Stimulated activated CD4-positive, alpha-beta T cell treated with anti-CD3 and anti-CD28 coated beads, Interleukin-4, amount 100 ng/mL, for 4 hours (primary cell): ENCODE results near the gene PTPRU.
"Not testable (repeated sequence)": the region's sequence is repeated elsewhere in the genome, so short reads cannot be mapped to it uniquely, and the experiment has no call there.

ENCODE experiments used
- DNase-seq, 2 experiments: peaks; one replicate each; pipeline ENCODE4 v3.0.0-alpha.2; 2020

Gene PTPRU

DNA sequence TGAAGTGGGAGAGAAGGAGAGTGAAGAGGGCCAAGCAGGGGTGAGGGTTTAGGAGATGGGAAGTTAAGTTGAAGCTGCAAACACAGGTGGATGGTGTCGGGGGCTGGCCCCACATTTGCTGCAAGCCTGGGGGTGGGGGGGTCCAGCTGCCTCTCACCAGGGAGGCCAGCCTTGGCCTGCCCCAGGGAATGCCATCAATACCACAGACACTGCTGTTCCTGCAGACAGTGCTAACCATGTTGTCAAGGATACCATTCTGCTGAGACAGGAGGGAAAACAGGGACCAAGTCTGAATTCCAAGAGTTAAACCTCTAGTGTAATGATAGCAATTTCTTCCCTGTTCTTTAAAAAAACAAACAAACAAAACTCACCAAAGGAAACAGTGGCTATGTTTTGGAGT, 13.6 kb upstream of the PTPRU start:
- DNase-seq = no peak

DNA sequence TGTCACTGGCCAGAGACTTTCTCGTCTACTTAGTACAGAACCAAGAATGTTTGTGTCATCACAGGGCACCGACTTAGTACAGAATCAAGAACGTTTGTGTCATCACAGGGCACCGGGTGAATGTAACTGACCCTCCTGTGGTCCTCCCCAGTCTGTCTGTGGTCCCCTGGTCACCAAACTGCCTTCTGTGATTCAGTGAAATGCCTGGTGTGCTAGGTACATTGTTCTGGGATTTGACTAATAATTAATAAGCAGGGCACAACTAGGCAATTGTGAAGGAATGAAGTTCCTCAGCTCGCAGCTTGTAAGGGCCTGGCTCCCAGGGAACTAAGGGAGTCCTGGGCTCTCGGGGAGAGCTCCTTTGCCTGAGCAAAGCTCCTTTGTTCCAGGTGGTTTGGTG, 12.8 kb upstream of the PTPRU start:
- no peak for DNase-seq

DNA sequence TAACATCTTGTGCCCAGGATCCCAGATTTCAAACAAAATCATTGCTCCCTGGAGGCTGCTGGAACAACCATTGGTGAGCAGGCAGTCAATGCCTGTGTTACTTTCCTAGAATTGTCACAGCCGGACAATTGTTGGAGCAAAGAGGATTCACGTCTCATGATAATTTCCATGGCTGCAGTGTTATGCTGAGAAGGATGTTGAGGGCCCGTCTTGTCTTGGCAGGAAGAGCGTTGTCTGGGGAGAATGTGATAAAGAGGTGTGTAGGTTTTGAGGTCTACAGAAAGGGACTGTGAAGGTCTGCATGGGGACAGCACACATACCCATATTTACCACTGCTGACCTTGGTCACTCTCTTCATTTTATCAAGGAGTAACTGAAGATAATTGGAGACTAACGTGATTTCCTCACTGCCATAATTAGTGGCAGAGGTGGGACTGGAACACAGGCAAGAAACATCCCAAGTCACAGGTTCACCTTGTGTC, 11.9 kb upstream of the PTPRU start:
- no peak for DNase-seq

DNA sequence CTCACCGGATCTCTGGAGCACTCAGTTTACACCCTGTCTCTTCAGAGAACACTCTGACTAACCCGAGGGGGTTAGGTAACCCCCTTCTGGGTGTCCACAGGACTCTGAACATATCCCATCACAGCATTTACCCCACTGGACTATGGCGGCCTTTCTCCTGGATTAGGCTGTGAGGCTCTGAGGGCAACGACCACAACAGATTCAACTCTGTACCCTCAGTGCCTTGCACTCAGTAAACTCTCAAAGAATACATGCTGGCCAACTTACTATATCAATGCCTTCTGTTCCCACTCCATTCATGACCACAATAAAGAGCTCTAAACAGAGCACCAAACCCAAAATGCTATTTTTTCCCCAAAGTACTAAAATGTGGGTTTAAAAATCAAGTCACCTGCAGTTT, 11.0 kb upstream of the PTPRU start:
- no peak for DNase-seq

DNA sequence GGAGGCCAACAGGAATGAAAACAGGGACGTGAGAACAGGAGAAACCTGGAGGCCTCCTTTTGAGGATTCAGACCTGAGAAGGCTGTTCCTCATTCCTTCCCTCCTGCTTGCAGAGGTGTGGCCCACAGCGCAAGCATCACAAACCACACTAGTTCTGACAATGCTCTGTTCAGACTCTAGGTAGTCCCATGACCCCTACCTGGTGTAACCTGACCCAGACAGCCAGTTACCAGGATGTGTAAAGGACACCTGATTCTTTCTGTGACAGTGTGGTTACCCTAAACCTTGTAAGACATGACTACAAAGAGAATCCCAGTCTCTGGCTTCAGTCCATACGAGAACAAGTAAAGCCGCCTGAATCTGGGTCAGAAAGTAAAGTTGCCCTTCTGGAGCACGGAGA, 8.8 kb upstream of the PTPRU start:
- no peak for DNase-seq

DNA sequence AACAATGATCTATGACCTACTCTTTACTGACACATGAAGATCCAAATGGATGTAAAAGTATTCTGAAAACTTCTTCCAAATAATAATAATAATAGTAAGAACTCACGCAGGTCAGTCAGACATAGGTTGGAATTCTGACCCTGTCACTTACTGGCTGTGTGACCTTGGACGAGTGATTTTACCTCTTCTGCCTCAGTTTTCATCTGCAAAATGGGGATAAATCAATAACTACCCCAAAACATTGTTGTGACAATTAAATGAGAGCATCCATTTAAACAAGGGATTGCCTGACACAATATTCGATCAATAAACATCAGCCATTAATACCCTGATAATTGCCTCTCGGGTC, 6.1 kb upstream of the PTPRU start:
- DNase-seq = no peak

GRCh38 chr1:29230553-29231378, 5.6 kb upstream of the PTPRU start, which contains the start of gene MECR:
Gene MECR, minus strand, starts transcription at chr1:29230934. Its CDS starts 28 bp downstream, at chr1:29230906.
- DNase-seq = peak; percentile 92 to 95

GRCh38 chr1:29232387-29232786, 3.9 kb upstream of the PTPRU start:
- no peak for DNase-seq

- no peak for DNase-seq
Measured at GRCh38 chr1:29233693-29234092, 2.6 kb upstream of the PTPRU start.

DNA sequence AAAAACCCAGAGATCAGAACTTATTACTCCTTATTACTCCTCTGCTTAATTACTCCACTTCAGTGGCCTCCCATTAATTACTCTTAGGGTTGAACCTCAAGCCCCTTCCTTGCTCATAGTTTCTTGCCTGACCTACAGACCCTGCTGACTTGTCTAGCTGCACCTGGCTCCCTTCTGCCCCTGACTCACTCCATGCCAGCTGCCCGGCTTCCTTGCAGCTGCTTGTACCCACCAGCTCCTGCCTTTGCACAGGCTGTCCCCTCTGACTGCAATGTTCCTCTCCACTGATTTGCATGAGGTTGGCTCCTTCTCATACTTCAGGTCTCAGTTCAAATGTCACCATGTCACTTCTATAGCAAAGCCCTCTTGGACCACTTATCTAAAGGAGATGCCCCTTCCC, 1.9 kb upstream of the PTPRU start:
- DNase-seq = no peak

DNA sequence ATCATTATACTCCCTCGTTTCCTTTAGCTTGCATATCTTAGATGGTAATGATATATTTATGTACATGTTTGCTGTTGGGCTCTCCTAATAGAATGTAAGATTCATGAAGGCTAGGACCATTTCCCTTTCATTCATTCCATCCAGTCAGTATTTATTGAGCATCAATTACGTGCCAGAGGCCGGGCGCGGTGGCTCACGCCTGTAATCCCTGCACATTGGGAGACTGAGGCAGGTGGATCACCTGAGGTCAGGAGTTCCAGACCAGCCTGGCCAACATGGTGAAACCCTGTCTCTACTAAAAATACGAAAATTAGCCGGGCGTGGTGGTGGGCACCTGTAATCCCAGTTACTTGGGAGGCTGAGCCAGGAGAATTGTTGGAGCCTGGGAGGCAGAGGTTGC, 1.4 kb upstream of the PTPRU start:
- not testable (repeated sequence) for DNase-seq

DNA sequence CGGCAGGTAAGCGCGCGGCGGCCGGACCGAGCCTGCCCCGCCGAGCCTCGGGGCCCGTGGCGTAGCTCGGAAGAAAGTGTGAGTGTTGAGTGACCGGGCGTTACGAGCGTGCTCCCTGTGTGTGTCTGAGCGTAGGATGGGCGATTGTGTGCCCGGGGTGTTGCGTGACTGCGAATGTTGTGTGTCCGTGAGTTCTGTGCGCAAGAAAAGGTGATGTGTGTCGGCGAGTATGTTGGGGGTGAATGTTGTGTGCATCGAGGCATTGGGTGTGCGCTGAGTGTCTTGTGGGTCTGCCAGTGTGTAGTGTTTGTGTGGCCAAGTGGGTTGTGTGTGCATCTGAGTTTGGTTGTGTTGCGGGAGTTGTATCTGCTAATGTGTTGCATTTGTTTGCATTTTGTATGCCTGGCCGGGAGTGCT, 398 bp downstream of the PTPRU start:
- DNase-seq = no peak

DNA sequence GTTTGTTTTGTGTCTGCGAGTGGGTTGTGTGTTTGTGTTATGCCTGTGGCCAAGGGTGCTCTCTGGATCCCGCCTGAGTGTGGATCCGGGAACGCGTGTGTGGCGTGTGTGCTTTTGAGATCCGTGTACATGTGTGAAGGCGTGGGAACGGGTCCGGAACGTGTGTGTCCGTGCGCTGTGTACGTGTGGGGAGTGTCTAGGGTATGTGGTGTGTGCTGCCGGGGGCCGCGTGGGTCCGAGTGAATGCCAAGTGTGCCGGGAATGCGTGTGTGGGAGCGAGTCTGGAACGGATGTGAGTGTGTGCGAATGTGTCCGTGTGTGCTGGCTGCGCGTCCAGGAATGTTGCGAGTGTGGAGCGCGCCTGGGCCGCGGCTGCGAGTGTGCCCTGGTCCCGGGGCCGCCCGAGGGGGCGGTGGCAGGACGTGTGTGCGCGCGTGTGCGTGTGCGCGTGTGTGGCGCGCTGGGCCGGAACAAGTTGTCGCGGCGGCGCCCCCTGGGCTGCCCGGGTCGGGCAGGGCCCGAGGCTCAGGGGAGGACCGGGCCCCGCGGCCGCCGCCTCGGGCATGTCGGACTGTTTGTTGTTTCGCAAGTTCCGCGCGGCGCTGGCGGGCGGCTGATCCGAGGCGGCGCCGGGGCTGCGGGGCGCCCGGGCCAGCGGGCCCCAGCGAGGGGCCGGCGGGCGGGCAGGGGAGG, 953 bp downstream of the PTPRU start:
- peak in 1 of 2 experiments; percentile 14 for DNase-seq

DNA sequence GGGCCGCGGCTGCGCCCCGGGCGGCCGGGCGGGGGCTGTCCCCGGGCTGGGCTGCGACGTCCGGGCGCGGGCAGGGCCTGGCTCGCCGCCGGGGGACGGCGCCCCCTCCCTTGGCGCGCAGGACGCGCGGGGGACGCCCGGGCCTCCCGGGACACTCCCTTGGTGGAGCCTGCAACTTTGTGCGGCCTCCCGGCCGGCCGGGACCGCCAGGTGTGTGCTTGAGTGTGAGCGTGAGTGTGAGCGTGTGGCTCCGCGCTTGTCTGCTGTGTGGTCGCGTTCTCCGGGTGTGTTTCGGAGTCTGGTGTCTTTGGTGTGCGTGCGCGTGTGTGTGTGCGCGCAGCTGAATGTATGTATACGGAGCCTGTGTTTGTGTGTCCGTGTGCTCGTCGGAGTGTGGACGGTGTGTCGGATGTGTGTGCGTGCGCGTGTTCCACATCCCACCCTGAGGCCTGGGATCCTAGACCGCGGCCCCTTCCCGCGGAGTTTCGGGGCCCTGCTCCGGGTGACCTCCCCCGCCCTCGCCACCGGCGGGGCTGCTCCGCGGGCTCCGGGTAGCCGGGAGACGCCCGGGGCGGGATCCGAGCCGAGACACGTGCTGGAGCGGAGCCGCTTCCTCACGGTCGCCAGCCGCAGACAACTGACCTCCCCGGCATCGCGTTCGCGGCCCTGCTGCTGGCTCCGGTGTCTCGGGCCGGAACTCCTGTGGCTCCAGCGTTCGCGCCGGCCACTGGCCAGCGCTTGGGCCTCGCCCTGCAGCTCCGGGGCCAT, 1.7 kb downstream of the PTPRU start:
- peak in 1 of 2 experiments; percentile 11 for DNase-seq

DNA sequence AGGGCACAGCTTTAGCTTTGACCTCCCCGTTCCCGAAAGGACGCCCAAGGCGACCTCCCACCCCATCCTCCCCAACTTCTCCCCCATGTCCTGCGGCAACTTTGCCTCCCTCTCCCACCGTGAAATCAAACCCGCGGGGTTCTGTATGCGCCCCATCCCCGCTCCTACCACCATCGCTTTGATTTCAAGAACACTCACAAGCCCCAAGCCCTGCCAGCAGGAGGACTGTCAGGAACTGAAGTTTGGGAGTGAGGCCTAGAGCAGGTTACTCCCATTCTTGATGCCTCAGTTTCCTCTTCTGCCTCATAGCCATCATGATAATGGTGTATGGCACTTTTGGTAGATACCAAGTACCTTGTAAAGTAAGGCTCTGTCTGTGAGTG, 2.3 kb downstream of the PTPRU start:
- no peak for DNase-seq

- DNase-seq = no peak
Measured at GRCh38 chr1:29239142-29239541, 2.8 kb downstream of the PTPRU start.

GRCh38 chr1:29240400-29240837, 4.1 kb downstream of the PTPRU start:
- DNase-seq = no peak

GRCh38 chr1:29240986-29241385, 4.7 kb downstream of the PTPRU start:
- no peak for DNase-seq

- no peak for DNase-seq
Measured at GRCh38 chr1:29243023-29243870, 6.9 kb downstream of the PTPRU start.

GRCh38 chr1:29243871-29244200, 7.5 kb downstream of the PTPRU start:
- DNase-seq = no peak

GRCh38 chr1:29245261-29245660, 8.9 kb downstream of the PTPRU start:
- no peak for DNase-seq

- DNase-seq = no peak
Measured at GRCh38 chr1:29245876-29246275, 9.6 kb downstream of the PTPRU start.

DNA sequence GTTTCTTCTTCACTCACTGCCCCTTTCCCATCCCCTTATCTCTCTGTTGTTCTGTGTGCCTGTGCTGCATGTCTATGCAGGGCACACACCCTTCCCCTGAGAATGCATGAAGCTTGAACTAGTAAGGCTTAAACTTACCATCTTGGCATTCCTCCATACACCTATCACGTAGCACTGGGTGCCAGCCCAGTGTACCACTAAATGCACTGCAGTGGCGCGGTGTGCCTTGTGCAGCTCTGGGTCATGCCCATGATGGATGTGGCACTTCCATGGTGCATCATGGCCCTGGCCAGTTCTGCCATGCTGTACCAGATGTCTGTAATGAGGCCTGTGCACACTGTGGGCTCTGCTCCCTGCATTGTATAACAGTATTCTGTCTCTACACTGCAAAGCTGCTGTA, 10.7 kb downstream of the PTPRU start:
- DNase-seq = no peak
